Glutamatergic neuron (in vitro differentiated cells): ENCODE data around the gene ACTN1. TPM values are rescaled to one million over a fixed set of nuclear protein-coding genes. Genes with fewer than 3 reads are reported as not detected.

Experiments used
- DNase-seq: peaks from one replicate; pipeline ENCODE4 v3.0.0; 2022
- H3K27ac Mint-ChIP-seq: one replicate; pipeline ENCODE4 v1.8.0; 2020; ENCODE audit warnings: mild to moderate bottlenecking, mixed read lengths, inconsistent platforms; ENCODE audit not compliant: unreplicated experiment
- H3K27me3 Mint-ChIP-seq: one replicate; pipeline ENCODE4 v1.8.0; 2020; ENCODE audit warnings: mild to moderate bottlenecking, moderate library complexity, mixed read lengths, inconsistent platforms; ENCODE audit not compliant: unreplicated experiment
- H3K36me3 Mint-ChIP-seq: one replicate; pipeline ENCODE4 v1.8.0; 2020; ENCODE audit warnings: mild to moderate bottlenecking, mixed read lengths, inconsistent platforms; ENCODE audit not compliant: unreplicated experiment
- H3K4me1 Mint-ChIP-seq: one replicate; pipeline ENCODE4 v1.8.0; 2020; ENCODE audit warnings: mild to moderate bottlenecking, low read depth, mixed read lengths, inconsistent platforms; ENCODE audit not compliant: unreplicated experiment
- H3K4me3 Mint-ChIP-seq: one replicate; pipeline ENCODE4 v1.8.0; 2020; ENCODE audit warnings: mild to moderate bottlenecking, mixed read lengths, inconsistent platforms; ENCODE audit not compliant: unreplicated experiment
- H3K9me3 Mint-ChIP-seq: one replicate; pipeline ENCODE4 v1.8.0; 2020; ENCODE audit warnings: mild to moderate bottlenecking, moderate library complexity, mixed read lengths, inconsistent platforms; ENCODE audit not compliant: unreplicated experiment
- CTCF ChIP-seq: fragments of 200-600 bp; sonication (generic); IDR thresholded peaks from one replicate; pipeline ENCODE4 v1.5.0; 2021; ENCODE audit not compliant: partially characterized antibody, unreplicated experiment
- total RNA-seq: library from RNA; stranded (reverse); fragmentation: NEBNext Ultra II Directional; extraction: Animal tissue kit (Norgen Biotek cat#: 25700); gene quantifications from one replicate; pipeline ENCODE4 v1.2.1, GENCODE V29; 2021; ENCODE audit not compliant: unreplicated experiment

The ACTN1 gene
- total RNA-seq, 1 donor from 2014 or later: 48.1 TPM

- H3K27me3 Mint-ChIP-seq: peaks cover 5% of the 10 kb centered on the region
- H3K4me3 Mint-ChIP-seq: no peak overlapping the region
Observed at GRCh38 chr14:69001375-69001774, 22.3 kb upstream of the ACTN1 start.

GRCh38 chr14:68998062-68998461, 19.0 kb upstream of the ACTN1 start:
- DNase-seq: no peak
- Mint-ChIP-seq H3K27me3 (peaks cover 4% of the 10 kb centered on the region), H3K27ac (no peak overlapping the region), H3K4me1 (no peaks in the 10 kb centered on the region), H3K4me3 (no peak overlapping the region), H3K9me3 (peaks cover 4% of the 10 kb centered on the region), H3K36me3 (peaks cover 4% of the 10 kb centered on the region)
- no peak for TF ChIP-seq CTCF

More at GRCh38 chr14:69001375-69001774, 22.3 kb upstream of the ACTN1 start:
- TF ChIP-seq CTCF: no peak
- DNase-seq: no peak
- no peak overlapping the region for H3K27ac Mint-ChIP-seq
- H3K9me3 Mint-ChIP-seq: peaks cover 3% of the 10 kb centered on the region
- H3K36me3 Mint-ChIP-seq: peaks cover 12% of the 10 kb centered on the region
- H3K4me1 Mint-ChIP-seq: peaks cover 2% of the 10 kb centered on the region

- Mint-ChIP-seq H3K27ac (no peak overlapping the region), H3K4me1 (no peaks in the 10 kb centered on the region), H3K9me3 (peaks cover 2% of the 10 kb centered on the region), H3K36me3 (no peaks in the 10 kb centered on the region), H3K4me3 (no peak overlapping the region), H3K27me3 (peaks cover 2% of the 10 kb centered on the region)
- DNase-seq: no peak
- TF ChIP-seq CTCF: no peak
Observed at GRCh38 chr14:68995731-68996130, 16.6 kb upstream of the ACTN1 start.

GRCh38 chr14:68994056-68994455, 15.0 kb upstream of the ACTN1 start:
- DNase-seq: no peak

GRCh38 chr14:68987653-68988036, 8.5 kb upstream of the ACTN1 start:
- H3K4me3 Mint-ChIP-seq: no peak overlapping the region
- no peak overlapping the region for H3K27ac Mint-ChIP-seq
- H3K9me3 Mint-ChIP-seq: no peaks in the 10 kb centered on the region
- no peak for DNase-seq
- no peaks in the 10 kb centered on the region for H3K27me3 Mint-ChIP-seq
- no peaks in the 10 kb centered on the region for H3K36me3 Mint-ChIP-seq
- H3K4me1 Mint-ChIP-seq: peaks cover 8% of the 10 kb centered on the region
- no peak for TF ChIP-seq CTCF

More at GRCh38 chr14:68994056-68994455, 15.0 kb upstream of the ACTN1 start:
- H3K4me3 Mint-ChIP-seq: no peak overlapping the region
- peaks cover 2% of the 10 kb centered on the region for H3K27me3 Mint-ChIP-seq
- H3K4me1 Mint-ChIP-seq: peaks cover under 1% of the 10 kb centered on the region
- peaks cover 2% of the 10 kb centered on the region for H3K9me3 Mint-ChIP-seq
- H3K27ac Mint-ChIP-seq: no peak overlapping the region
- TF ChIP-seq CTCF: no peak
- no peaks in the 10 kb centered on the region for H3K36me3 Mint-ChIP-seq
